GM18505 (cell line): ENCODE measurements around the gene POU5F1.
A peak's percentile ranks its signal among the peaks of the same experiment; 100 is the strongest.
"Not testable (repeated sequence)": the region's sequence is repeated elsewhere in the genome, so short reads cannot be mapped to it uniquely, and the experiment has no call there.

Experiments
- ATAC-seq: cut with Tn5 transposase; IDR thresholded peaks from one replicate; pipeline ENCODE4 v1.9.1; 2021; ENCODE audit not compliant: unreplicated experiment
- POLR2A ChIP-seq: IDR thresholded peaks from 4 replicates; pipeline ENCODE4 v1.6.1; 2011; ENCODE audit warnings: borderline replicate concordance; ENCODE audit not compliant: insufficient read depth, insufficient read length; ENCODE audit errors: extremely low read depth

The POU5F1 gene

DNA sequence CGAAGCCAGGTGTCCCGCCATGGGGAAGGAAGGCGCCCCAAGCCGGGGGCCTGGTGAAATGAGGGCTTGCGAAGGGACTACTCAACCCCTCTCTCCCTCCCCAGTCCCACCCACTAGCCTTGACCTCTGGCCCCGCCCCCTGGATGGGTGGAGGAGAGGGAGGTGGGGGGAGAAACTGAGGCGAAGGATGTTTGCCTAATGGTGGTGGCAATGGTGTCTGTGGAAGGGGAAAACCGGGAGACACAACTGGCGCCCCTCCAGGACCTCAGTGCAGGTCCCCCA lies at the start of gene POU5F1:
Gene POU5F1 (minus strand): TSS at position 83 of the 282 bp plus-strand sequence. CDS start 62 bp downstream, at position 21.
- ATAC-seq, result no peak
- no peak for TF ChIP-seq POLR2A

DNA sequence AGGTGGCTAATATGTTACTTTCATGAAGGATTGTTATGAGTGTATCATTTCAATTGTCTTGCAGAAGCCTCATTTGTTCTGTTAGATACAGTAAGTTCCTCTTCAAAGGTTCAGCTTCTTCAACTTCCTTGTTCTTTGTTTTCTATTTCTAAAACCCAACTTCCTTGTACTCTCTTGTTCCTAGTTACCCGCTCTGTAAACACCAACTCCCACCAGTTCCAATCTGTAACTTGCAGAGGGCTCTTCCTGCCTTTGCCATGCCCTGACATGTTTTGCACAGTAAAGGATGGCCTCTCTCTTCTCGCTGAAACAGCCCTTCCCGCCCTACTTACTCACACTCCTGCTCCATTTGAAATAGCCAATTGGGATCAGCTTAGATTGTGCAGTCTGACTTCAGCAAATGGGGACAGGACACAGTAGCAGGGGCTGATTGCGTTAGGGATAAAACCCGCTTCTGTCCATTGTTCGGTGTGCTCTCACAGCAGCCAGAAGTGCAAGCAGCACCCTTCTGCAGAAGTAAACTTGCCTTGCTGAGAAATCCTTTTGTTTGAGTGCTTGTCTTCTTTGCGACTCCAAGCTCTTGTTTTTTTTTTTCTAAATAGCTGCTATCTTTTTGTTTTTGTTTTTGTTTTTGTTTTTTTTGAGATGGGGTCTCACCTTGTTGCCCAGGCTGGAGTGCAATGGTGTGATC lies 45.9 kb upstream of the POU5F1 start:
- no peak for TF ChIP-seq POLR2A
- ATAC-seq, result no peak

DNA sequence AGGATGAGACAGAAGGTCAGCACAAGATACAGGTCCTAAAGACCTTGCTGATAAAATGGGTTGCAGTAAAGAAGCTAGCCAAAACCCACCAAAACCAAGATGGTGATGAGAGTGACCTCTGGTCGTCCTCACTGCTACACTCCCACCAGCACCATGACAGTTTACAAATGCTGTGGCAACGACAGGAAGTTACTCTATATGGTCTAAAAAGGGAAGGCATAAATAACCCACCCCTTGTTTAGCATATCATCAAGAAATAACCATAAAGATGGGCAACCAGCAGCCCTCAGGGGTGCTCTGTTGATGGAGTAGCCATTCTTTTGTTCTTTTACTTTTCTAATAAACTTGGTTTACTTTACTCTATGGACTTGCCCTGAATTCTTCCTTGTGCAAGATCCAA lies 44.7 kb upstream of the POU5F1 start:
- not testable (repeated sequence) for ATAC-seq

DNA sequence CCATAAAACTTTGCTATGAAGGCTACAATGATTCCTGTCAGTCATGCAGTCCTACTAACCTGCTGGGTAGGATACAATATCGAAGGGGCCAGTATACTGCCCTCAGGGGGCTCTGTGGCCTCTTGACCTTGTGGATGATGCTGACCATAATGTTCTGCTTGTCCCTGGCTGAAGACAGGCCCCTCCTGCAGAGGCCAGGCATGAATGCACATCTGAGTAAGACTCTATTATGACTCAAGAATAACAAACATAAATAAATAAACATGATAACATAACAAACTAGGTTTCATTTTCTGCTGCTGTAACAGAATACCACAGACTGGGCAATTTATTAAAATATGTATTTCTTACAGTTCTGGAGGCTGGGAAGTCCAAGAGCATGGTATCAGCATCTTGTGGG lies 44.0 kb upstream of the POU5F1 start:
- no peak for ATAC-seq
- no peak for TF ChIP-seq POLR2A

DNA sequence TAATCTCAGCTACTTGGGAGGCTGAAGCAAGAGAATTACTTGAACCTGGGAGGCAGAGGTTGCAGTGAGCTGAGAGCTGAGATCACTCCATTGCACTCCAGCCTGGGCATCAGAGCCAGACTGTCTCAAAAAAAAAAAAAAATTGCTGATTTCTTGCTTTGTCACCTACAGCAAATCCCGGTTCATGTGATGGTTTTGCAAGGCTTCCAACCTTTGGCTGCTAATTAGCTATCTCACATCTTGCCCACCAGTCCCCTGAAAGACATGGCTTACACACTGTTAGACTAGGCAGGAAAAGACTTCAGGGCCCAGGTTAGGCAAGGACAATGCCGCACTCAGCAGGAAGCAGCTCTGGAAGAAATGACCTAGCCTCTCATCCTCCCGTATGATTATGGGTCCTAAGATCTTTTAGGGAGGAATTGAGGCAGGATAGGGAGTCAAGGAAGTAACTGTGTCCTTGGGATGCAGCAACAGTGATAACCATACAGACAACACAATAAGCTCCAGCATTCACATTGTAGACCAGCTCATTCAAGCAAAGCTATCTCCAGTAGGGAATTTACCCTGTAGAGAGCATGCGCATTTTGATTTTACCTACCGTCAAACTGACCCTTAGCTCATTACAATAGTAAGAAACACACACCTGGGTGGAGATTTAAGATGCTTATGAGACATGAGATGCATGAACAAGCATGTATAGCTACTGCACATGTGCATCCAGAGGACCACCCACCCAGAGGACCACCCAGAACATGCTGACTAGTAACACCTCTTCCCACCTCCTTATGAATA lies 40.5 kb upstream of the POU5F1 start:
- no peak for ATAC-seq
- TF ChIP-seq POLR2A, result no peak

DNA sequence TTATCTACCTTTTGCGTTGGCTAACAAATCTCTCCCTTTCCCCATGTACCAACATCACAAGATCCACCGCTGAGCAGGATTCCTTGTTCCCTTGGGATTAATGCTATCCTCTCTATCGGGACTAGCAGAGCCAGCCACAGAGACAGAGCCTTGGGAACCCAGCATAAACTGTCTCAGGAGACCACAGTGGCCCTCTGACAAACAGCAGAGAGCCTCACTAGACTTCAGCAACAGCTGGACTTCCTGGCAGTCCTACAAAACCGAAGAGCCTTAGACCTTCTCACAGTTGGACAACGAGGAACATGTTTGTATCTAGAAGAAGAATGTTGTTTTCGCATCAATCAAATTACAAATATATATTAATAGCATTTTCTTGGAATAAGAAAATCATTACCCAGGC lies 39.6 kb upstream of the POU5F1 start:
- TF ChIP-seq POLR2A, result no peak
- no peak for ATAC-seq

DNA sequence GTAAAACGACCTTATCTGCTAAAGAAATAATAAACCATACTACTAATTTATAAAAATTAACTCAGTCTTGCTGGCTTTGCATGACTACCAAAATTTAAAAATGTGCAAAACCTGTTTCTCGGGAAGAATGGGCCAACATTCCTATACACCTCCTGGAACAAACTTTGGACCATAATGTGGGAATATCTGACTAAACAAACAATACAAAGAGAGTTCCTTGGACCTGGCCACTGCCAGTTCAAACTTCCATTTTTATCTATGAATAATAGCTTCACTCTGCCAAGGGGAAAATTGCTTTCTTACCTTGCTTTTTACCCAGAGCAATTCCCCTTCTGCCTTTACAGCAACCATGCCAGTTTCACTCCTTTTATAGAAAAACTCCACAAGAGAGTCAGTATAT lies 38.7 kb upstream of the POU5F1 start:
- no peak for TF ChIP-seq POLR2A
- no peak for ATAC-seq

DNA sequence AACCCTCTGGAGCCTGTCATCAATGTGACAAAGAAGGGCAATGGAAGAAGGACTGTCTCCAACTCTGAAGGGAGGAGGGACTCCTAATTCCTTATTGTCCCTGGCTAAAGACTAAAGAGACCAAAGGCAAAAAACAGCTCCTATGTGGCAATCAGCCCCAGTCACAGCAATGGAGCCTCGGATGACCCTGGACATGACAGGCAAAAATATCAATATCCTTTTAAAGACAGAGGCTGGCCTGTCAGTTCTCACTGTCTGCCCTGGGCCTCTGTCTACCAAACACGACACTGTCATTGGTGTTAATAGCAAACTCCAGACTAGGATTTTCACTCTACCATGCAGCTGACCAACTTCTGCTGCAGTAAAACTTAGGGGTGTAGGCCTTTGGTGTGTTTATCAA lies 38.0 kb upstream of the POU5F1 start:
- ATAC-seq, result no peak
- no peak for TF ChIP-seq POLR2A

DNA sequence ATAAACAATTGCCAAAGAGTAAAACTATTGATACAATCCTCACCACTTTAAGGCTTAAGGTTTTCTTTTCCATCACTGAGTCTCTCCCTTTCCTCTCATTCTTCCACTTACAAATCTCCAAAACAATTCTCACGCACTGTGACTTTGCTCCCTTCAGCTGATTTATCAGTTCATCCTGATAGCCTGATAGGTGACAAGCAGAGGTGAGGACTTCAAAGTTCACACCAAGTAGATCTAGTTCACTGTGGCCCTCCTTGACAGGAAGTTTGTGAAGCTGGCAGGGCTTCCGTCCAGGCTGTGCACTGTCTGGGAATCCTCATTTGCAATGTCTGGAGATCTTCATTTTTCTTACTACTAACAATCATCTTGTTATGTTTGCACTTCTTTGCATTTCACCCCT lies 35.2 kb upstream of the POU5F1 start:
- ATAC-seq, result no peak
- TF ChIP-seq POLR2A, result no peak

DNA sequence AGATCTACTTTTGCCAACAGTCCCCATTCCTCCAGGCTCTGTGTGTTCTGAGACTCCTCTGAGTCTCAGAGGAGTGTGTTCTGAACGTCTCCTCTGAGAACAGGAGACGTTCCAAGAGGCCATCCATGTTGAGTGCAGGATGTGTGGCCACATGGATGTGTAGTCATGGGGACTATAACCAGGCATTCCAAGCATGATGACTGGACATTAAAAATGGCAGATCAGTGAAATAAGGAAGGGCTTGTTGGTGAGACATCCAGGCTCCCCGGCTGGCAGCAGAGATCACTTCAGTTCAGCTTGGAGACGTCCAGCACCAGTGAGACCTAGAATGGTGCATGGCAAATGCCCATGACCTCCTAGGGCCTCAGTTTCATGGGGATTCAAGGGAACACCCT lies 34.3 kb upstream of the POU5F1 start:
- no peak for TF ChIP-seq POLR2A
- no peak for ATAC-seq

DNA sequence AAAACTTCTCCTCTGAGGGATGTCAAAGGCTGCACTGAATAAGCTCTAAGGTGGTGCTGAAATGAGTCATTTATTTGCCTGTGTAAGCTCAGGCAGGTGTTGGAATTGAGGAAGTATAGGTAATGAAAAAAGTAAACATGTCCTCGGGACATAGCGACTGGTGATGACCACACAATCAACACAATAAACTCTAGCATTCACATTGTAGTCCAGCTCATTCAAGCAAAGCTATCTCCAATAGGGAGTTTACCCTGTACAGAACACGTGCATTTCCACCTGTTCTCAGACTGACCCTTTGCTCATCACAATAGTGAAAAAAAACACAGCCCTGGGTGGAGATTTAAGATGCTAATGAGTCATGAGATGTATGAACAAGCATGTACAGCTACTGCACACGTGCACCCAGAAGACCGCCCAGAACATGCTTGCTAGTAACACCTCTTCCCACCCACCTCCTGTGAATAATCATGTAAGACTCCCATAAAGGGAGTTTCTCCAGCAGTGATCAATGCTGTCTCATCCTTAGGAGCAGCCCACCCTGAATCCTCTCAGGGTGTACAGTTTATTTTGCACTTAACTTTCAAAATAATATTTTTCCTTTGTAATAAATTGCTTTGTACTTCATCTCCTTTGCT lies 33.0 kb upstream of the POU5F1 start:
- no peak for TF ChIP-seq POLR2A
- peak; percentile 52 for ATAC-seq

DNA sequence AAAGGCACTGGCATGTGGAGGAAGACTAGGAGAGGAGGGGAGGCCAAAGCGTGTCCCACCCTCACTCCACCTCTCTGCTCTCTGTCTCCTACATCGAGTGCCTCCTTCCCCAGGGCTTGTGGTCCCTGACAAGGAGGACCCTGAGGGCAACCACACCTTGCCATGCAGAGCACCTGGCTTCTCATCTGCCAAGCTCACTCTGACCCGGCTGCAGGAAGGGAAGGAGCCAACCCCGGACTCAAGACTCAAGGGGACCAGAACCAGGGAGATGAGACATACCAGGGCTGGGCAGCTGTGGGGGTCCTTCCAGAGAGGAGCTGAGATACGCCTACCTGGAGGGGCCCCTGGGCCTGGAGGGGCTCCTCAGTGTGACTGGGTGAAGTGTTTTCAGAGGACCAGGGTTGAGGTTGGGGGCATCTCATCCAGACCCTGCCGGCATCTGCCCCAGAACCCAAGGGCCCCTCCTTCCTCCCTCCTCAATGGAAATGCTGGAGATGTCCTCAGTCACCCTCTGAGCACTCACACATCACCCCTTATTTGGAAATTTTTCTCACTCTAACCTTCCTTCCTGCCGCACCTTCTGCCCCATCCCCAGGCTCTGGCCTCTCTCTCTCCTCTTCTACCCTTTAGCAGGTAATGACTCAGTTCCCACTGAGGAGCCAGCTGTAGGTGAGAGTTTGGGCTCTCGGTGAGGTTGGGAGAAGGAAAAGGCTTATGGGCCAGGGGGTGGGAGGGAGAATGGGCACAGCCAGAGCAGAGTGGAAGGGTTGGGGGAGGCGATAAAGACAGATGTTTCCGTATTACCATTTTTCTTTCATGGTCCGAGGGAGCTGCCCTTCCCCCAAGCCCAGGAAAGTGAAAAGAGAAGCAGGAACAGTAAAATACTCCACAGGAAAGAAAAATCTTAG lies 32.0 kb upstream of the POU5F1 start:
- no peak for TF ChIP-seq POLR2A
- ATAC-seq, result no peak

DNA sequence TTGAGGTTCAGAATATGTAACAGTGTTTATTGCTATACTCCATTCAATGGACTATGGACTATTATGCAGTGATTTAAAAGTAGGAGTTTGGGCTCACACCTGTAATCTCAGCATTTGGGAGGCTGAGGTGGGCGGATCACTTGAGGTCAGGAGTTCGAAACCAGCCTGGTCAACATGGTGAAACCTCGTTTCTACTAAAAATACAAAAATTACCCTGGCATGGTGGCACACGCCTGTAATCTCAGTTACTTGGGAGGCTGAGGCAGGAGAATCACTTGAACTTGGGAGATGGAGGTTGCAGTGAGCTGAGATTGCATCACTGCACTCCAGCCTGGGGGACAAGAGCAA lies 28.6 kb upstream of the POU5F1 start:
- ATAC-seq, result not testable (repeated sequence)
